ENCODE data around the gene ADH7.

Gene ADH7

GRCh38 chr4:99435154-99435553 is at the start of gene ADH7:
Gene ADH7, minus strand, starts transcription at chr4:99435342. Its CDS starts 109 bp downstream, at chr4:99435233.
- no peak for DNase-seq (ENCODE audit: low spot score)

- DNase-seq (ENCODE audit: low spot score): no peak
These were observed 48.5 kb upstream of the ADH7 start for GRCh38 chr4:99483636-99484035.

DNA sequence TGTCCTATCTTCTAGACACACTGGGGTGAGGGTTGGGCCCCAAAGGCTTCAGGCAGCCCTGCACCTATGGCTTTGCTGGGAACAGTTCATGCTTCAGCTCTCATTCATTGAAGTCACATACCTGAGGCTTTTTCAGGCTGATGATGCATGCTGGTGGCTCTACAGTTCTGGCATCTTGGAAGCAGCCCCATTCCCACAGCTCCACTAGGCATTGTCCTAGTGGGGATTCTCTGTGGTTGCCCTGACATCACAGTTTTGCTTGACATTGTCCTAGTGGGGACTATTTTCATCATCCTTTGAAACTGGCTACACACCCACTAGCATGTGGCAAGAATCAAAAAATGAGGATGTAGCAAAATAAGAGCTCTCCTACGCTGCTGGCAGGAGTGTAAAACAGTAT is 38.0 kb upstream of the ADH7 start:
- DNase-seq (ENCODE audit: low spot score): no peak

- DNase-seq (ENCODE audit: low spot score): no peak
These were observed 36.8 kb upstream of the ADH7 start for GRCh38 chr4:99471896-99472295.

DNA sequence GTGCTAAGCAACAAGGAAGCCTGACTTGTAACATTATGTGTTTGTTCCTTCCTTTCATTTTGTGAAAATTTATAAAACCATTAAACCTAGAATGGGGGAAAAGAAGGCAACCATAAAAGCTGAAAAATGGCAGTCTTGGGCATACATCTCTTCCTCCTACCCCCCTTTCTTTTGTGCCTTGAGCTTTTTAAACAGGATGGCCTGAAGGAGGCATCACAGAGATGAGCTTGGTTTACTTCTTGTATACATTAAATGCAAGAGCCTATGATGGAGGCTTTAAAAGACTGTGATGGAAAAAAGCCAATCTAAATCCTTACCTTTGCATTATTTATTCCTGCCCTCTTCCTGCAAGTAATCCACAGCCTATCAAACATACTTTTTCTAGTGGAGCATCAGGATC is 36.2 kb upstream of the ADH7 start:
- DNase-seq (ENCODE audit: low spot score): no peak

GRCh38 chr4:99468889-99469288 is 33.7 kb upstream of the ADH7 start:
- no peak for DNase-seq (ENCODE audit: low spot score)

DNA sequence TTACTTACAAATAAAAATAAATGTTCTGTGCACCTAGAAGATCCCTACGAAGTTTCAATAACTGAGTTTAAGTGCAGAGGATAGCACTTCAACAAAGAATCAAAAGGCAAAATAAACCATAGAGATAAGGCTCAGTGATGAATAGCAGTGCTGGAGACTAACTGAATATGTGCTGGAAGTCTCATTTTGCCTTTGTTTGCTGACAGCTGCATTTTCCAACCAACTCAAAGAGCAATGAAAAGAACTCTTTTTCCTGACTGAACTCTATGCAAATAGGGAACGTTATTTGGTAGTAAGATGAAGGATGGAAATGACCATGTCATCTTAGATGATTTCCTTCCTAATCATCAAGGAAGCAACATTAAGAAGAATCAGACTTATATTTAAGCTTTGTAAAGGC is 32.7 kb upstream of the ADH7 start:
- DNase-seq (ENCODE audit: low spot score): no peak

GRCh38 chr4:99463566-99463965 is 28.4 kb upstream of the ADH7 start:
- no peak for DNase-seq (ENCODE audit: low spot score)

DNA sequence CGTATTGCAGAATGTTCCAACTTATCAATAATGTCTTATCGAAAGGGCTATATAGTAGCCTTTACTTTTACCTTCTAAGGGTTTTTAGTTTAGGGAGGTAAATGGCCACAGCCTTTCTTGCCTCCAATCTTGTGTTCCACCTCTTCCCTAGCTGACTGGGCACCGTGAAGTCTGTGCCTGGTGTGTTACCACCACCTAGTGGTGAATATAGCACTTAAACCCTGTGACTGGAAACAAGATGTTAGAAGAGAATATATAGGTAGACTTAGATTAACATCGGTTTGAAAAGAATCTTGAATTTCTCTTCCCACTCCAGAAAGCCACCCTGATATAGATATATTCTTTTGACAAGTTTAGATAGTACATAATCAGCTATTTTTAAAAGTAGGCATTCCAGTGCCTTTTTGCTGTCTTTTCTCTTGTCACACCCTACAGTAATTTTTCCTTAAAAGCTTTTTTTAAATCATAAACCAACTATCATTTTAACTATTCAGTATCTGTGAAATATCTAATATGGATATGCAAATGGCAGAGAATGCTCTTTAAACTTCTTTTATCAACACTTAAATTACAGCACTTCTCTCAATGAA is 27.8 kb upstream of the ADH7 start:
- no peak for DNase-seq (ENCODE audit: low spot score)

DNA sequence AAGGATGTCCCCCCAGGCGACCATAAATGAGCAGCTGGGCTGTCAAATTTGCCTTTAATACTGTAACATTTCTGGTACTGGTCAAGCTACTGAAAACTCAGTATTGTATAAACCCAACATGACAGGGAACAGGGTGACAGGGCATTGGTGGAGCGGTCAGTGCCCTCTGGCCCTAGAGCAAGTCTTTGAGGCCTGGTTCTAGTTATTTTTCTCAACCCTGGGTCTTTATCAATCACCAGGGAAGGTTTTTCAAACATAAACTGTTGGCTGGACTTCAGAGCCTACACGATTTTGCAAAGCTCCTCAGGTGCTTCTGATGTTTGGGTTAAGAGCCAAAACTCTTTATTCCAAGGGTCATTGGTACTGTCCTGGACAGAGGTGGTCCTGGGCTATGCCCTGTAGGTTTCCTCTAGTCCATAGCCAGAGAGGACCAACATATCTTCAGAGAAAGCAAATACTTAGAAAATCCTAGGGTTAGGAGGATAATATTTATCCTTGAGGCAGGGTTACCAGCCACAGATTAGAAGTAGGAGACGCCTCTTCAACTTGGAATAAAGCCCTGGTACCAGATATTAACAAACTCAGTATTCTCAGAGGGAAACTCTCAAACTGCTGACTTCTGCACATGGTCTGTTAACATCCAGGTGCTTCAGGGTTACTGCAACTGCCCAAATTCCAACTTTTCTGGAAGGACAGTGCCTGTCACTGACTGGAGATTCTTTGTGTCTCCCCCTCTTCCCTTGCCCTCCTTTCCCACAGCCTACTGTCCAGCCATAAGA is 26.7 kb upstream of the ADH7 start:
- DNase-seq (ENCODE audit: low spot score): no peak

DNA sequence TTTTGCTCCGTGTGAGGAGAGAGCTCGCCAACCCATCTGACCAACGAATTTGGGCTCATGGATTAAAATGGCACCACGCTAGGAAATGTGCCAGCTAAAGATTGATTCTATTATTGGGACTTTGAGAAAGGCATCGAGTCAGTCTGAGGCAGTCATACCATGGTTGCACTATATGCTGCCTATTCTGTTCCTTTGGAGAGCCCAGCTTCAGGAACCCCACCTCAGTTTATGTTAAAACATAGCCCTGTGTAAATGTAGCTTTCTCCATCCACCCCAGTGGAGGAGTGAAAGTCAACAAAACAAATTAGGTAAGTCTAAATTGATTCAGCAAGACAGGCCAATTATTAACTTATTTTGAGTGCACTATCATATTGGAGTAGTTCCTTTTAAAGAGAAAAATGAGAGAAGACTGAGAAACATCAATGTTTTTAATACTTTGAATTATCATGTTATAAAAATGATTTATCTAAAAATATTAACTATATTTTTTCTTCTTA is 24.5 kb upstream of the ADH7 start:
- DNase-seq (ENCODE audit: low spot score): no peak

DNA sequence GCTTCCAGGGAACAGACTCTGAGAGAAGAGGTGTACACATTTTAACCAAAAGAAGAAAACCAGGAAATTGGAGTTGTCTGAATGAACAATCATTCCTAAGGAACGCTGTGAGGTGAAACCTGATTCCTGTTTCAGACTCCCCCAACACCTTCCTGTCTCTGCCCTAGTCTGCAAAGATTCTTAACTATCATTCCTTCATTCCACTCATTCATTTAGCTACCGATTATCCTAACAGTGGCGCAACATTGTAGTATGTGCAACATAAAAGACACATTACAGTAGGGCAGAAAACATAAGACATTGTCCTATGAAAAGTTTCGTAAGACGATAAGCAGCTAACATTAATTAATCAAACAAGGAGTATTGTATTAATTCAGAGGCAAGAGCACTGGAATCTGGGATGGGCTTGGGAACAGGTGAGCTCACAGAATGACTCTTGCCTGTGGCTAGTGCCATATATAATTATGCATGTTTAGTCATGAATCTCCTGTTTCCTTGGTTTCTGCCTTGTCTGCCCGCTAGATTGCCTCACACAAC is 23.8 kb upstream of the ADH7 start:
- no peak for DNase-seq (ENCODE audit: low spot score)

- no peak for DNase-seq (ENCODE audit: low spot score)
These were observed 22.5 kb upstream of the ADH7 start for GRCh38 chr4:99457676-99458075.

GRCh38 chr4:99457270-99457669 is 22.1 kb upstream of the ADH7 start:
- no peak for DNase-seq (ENCODE audit: low spot score)

- no peak for DNase-seq (ENCODE audit: low spot score)
These were observed 12.4 kb upstream of the ADH7 start for GRCh38 chr4:99447513-99447912.

GRCh38 chr4:99447079-99447478 is 11.9 kb upstream of the ADH7 start:
- no peak for DNase-seq (ENCODE audit: low spot score)

- DNase-seq (ENCODE audit: low spot score): peak; percentile 58
These were observed 3.3 kb upstream of the ADH7 start for GRCh38 chr4:99438405-99438780.

- no peak for DNase-seq (ENCODE audit: low spot score)
These were observed 2.7 kb upstream of the ADH7 start for GRCh38 chr4:99437723-99438404.

- no peak for DNase-seq (ENCODE audit: low spot score)
These were observed 2.0 kb upstream of the ADH7 start for GRCh38 chr4:99436976-99437722.

DNA sequence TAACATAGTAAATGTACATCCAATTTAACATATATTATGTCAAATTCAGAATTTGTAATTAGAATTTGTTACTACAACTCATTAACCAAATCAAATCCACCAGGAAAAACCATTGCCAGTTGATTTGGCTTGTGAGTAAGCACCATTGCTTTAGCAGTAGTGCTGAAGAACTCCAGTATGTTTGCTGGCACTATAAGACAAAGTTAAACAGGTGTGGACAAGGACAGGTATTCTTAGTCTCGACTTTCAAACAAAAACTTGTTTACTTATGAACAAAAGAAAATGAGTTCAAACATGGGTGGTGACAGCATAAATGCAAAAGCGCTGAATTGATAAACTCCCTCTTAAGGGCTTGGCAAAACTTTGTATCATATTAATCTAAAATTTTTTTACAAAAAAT is 1.3 kb upstream of the ADH7 start:
- no peak for DNase-seq (ENCODE audit: low spot score)

GRCh38 chr4:99430106-99430505 is 5.0 kb downstream of the ADH7 start:
- no peak for DNase-seq (ENCODE audit: low spot score)

DNA sequence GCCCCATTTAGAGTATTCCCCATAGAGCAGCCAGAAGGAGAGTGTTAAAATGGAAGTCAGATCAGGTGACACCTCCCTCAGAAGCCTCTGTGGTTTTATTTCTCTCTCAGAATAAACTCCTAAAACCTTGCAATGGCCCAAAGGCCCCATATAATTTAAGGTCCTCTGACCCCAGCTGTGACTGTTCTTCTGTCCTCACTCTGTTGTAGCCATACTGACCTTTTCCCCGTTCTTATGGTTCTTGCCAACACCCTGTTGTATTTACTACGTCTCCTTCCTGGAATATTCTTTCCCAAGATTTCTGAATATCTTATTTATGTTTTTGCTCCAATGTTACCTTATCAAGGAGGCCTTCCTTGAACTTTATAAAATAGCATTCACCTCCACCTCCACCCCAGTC is 18.0 kb downstream of the ADH7 start:
- DNase-seq (ENCODE audit: low spot score): no peak
